ENCODE results near the gene LAPTM5. TPM values are rescaled to one million over a fixed set of nuclear protein-coding genes. Genes with fewer than 3 reads are reported as not detected.

LAPTM5 gene
- total RNA-seq, 2 experiments from 2014 or later, result 174 to 214 TPM

DNA sequence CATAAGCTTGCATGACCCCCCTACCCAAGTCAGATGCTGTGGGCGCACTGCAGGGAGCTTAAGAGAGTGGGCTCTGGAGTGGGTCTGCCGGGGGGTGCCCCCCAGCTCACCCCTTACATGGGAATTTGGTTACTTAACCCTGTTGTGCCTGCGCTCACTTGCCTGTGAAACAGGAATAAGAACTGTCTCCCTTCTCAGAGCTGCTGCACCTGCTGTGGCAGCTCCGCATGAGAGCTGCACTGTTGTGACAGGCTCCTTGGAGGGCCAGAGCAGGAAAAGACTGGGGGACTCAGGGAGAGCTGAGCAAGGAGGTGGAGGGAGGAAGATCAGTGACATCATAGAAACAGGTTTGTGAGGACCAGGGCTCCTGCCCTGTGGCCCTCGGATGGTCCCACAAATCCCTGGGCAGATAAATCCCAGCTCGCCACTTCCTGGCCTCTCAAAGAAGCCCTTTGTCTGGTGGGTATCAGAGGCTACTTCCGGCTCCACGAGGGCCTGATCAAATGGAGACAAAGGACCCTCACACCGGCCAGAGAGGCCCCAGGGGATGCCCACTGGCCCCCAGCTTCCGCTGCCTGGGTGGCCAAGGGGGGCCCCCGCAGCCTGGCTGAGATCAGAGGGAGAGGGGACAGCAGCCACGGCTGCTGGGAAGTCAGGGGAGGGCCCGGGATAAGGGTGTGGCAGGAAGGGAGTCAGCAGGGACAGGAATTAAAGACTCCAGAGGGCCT is 28.9 kb upstream of the LAPTM5 start:
- Mint-ChIP-seq H3K4me3 (no peak overlapping the region), H3K27ac (no peak overlapping the region), H3K4me1 (peaks cover 19% of the 10 kb centered on the region), H3K36me3 (ENCODE audit: low read depth) (no peaks in the 10 kb centered on the region), H3K9me3 (ENCODE audit: low read depth) (no peaks in the 10 kb centered on the region), H3K27me3 (peaks cover 4% of the 10 kb centered on the region)
- ATAC-seq, result no peak
- intact Hi-C loops (cut with DNase I, micrococcal nuclease), result no loop called here
- ChIA-PET CTCF (interaction anchor here (1.0 to 5.9 kb wide), 2 partner anchors 15 to 66 kb away, joined by 5 to 41 read pairs; no protein-coding TSS in a partner anchor), POLR2A (no interaction called here)
- no peak for DNase-seq

DNA sequence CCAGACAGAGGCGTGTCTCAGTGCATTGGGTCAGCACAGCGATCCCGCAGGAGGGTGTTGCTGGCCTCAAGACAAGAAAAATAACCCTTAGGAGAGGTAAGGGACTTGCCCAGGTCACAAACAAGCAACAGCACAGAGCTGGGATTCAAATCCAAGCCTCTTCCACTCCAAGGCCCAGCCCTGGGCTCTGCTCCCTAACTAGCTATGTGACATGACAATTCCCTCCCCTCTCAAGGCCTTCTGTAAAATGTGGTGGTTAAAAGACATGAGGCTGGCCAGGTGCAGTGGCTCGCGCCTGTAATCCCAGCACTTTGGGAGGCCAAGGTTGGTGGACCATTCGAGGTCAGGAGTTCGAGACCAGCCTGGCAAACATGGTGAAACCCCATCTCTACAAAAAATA is 28.1 kb upstream of the LAPTM5 start:
- ATAC-seq (no peak), DNase-seq (no peak)
- no peak overlapping the region for H3K4me3 Mint-ChIP-seq
- peaks cover 4% of the 10 kb centered on the region for H3K27me3 Mint-ChIP-seq
- H3K27ac Mint-ChIP-seq, result no peak overlapping the region
- no peaks in the 10 kb centered on the region for H3K36me3 Mint-ChIP-seq (ENCODE audit: low read depth)
- H3K4me1 Mint-ChIP-seq, result peaks cover 12% of the 10 kb centered on the region
- intact Hi-C loops (cut with DNase I, micrococcal nuclease), result no loop called here
- H3K9me3 Mint-ChIP-seq (ENCODE audit: low read depth), result no peaks in the 10 kb centered on the region
- CTCF ChIA-PET, result interaction anchor here (1.0 to 5.9 kb wide), 3 partner anchors 16 to 143 kb away, joined by 3 to 41 read pairs (median 4); no protein-coding TSS in a partner anchor
- POLR2A ChIA-PET, result no interaction called here

- intact Hi-C loops (cut with DNase I, micrococcal nuclease), result no loop called here
- ChIA-PET CTCF (interaction anchor here (1.0 to 8.9 kb wide), 6 partner anchors 17 to 144 kb away, joined by 3 to 158 read pairs (median 37); partner anchors contain the start of gene LAPTM5), POLR2A (no interaction called here)
- Mint-ChIP-seq H3K4me1 (peaks cover 9% of the 10 kb centered on the region), H3K9me3 (ENCODE audit: low read depth) (no peaks in the 10 kb centered on the region), H3K27me3 (peaks cover 4% of the 10 kb centered on the region), H3K4me3 (no peak overlapping the region), H3K27ac (no peak overlapping the region), H3K36me3 (ENCODE audit: low read depth) (no peaks in the 10 kb centered on the region)
- DNase-seq, result no peak
- ATAC-seq, result no peak
These were observed 27.6 kb upstream of the LAPTM5 start for GRCh38 chr1:30785181-30785580.

- Mint-ChIP-seq H3K27ac (no peak overlapping the region), H3K4me1 (peaks cover 15% of the 10 kb centered on the region), H3K27me3 (peaks cover 1% of the 10 kb centered on the region), H3K36me3 (ENCODE audit: low read depth) (no peaks in the 10 kb centered on the region), H3K9me3 (ENCODE audit: low read depth) (no peaks in the 10 kb centered on the region), H3K4me3 (no peak overlapping the region)
- ATAC-seq (no peak), DNase-seq (no peak)
- CTCF ChIA-PET, result interaction anchor here (0.6 to 8.9 kb wide), 31 partner anchors 7 to 1602 kb away, joined by 3 to 229 read pairs (median 6); partner anchors contain the start of genes LAPTM5, MATN1 and SRSF4
- POLR2A ChIA-PET, result interaction anchor here (0.6 to 1.3 kb wide), 4 partner anchors 15 to 65 kb away, joined by 3 to 8 read pairs (median 4); no protein-coding TSS in a partner anchor
- intact Hi-C loops (cut with DNase I, micrococcal nuclease), result loop anchor here (1.0 to 5.0 kb wide), 5 partner anchors 18 to 1551 kb away; partner anchors contain the start of gene MECR (in 1 of the 2)
These were observed 25.8 kb upstream of the LAPTM5 start for GRCh38 chr1:30783256-30783915.

DNA sequence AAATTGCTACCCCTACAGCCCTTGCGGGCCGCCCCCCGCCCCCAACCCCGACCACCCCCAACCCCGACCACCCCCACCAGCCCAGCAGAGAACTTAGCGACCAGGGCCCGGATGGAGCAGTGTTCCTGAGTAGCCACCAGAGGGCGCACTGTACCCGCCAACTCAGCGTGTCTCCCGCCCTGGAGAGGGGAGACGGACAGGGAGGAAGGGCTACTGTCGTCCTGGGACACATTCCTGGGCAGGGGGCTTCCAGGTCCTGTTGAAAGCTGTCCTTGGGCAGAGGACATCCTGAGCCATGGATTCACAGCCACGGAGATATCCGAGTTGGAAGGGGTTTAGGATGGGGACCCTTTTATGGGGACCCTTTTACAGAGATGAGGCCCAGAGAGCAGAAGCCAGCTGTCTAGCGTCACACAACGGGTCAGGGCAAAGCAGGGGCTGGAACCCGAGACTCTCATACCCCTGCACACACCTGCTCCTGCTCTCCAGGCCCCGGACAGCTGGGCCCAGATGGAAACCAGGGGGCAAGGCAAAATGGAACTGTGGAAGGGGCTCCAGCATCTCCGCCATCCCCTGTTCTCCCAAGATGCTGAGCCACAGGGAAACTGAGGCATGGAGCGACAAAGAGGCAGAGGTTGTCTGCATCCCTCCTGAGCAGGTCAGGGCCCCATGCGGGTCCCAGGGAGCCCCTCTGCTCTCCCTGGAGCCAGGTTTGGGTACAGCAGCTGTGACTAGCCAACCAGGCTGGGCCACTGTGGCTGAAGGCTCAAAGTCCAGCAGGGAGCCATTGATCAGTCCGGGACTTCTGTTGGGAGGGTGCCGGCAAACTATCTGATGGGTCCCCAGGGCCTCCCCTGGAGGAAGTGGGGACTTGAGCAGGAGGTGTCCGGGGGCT is 25.0 kb upstream of the LAPTM5 start:
- peak overlapping the region; percentile 86 for H3K27ac Mint-ChIP-seq
- no peaks in the 10 kb centered on the region for H3K27me3 Mint-ChIP-seq
- H3K4me1 Mint-ChIP-seq, result peaks cover 15% of the 10 kb centered on the region
- H3K36me3 Mint-ChIP-seq (ENCODE audit: low read depth), result no peaks in the 10 kb centered on the region
- no peaks in the 10 kb centered on the region for H3K9me3 Mint-ChIP-seq (ENCODE audit: low read depth)
- CTCF ChIA-PET, result interaction anchor here (0.5 to 8.9 kb wide), 37 partner anchors 8 to 1601 kb away, joined by 3 to 229 read pairs (median 5); partner anchors contain the start of genes LAPTM5, MATN1 and SRSF4
- H3K4me3 Mint-ChIP-seq, result peak overlapping the region; percentile 54
- peak; percentile 90 for DNase-seq
- intact Hi-C loops (cut with DNase I, micrococcal nuclease), result loop anchor here (1.0 to 5.0 kb wide), 5 partner anchors 19 to 1550 kb away; partner anchors contain the start of gene MECR (in 1 of the 2)
- POLR2A ChIA-PET, result interaction anchor here (0.6 to 1.3 kb wide), 3 partner anchors 61 to 64 kb away, joined by 3 to 8 read pairs (median 3); no protein-coding TSS in a partner anchor
- ATAC-seq, result peak; percentile 82

DNA sequence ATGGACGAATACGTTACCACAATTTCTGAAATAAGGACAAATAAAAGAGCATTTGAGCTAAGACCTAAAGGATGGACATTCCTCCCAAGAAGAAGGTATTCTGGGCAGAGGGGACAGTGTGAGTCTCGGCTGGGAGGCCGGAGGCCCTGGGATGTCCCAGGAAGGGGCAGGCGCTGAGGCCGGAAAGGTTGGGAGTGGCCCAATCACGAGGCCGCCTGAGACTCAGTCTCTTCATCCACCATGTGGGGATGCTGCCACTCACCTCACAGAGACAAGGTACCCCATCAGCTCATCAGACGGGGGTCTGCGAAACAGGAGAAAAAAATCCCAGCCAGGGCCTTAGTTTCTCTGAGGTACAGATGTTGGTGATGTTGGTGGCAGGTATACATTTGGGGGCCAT is 24.3 kb upstream of the LAPTM5 start:
- ChIA-PET CTCF (interaction anchor here (0.7 to 8.9 kb wide), 17 partner anchors 9 to 149 kb away, joined by 3 to 229 read pairs (median 7); partner anchors contain the start of gene LAPTM5), POLR2A (interaction anchor here (1.3 kb wide), 1 partner anchor 63 kb away, joined by 8 read pairs; no protein-coding TSS in a partner anchor)
- Mint-ChIP-seq H3K27ac (no peak overlapping the region), H3K9me3 (ENCODE audit: low read depth) (no peaks in the 10 kb centered on the region), H3K4me1 (peaks cover 15% of the 10 kb centered on the region), H3K4me3 (no peak overlapping the region), H3K36me3 (ENCODE audit: low read depth) (no peaks in the 10 kb centered on the region), H3K27me3 (no peaks in the 10 kb centered on the region)
- DNase-seq (no peak), ATAC-seq (no peak)
- intact Hi-C loops (cut with DNase I, micrococcal nuclease), result loop anchor here in 1 of 2 experiments (1.0 to 5.0 kb wide), 3 partner anchors 129 to 1550 kb away; partner anchors contain the start of gene MECR

DNA sequence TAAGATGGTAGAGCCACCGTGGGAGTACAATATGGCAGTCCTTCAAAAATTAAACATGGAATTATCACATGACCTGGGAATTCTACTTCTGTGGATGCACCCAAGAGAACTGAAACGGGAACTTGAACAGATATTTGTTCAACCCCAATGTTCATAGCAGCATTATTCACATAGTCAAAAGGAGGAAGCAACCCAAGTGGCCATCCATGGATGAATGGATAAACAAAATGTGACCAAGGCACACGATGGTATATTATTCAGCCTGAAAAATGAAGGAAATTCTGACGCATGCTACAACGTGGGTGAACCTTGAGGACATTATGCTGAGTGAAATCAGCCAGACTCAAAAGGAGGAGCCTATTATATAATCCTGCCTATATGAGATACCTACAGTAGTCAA is 22.8 kb upstream of the LAPTM5 start:
- no peak for ATAC-seq
- Mint-ChIP-seq H3K36me3 (ENCODE audit: low read depth) (no peaks in the 10 kb centered on the region), H3K27me3 (no peaks in the 10 kb centered on the region), H3K4me1 (peaks cover 15% of the 10 kb centered on the region), H3K27ac (no peak overlapping the region), H3K4me3 (no peak overlapping the region), H3K9me3 (ENCODE audit: low read depth) (no peaks in the 10 kb centered on the region)
- intact Hi-C loops (cut with DNase I, micrococcal nuclease), result loop anchor here in 1 of 2 experiments (5.0 kb wide), 1 partner anchor 1548 kb away; the partner anchor contains the start of gene MECR
- ChIA-PET CTCF (interaction anchor here (0.6 to 8.9 kb wide), 10 partner anchors 15 to 154 kb away, joined by 3 to 229 read pairs (median 15); partner anchors contain the start of gene LAPTM5), POLR2A (no interaction called here)
- no peak for DNase-seq

GRCh38 chr1:30779294-30780071 is 21.9 kb upstream of the LAPTM5 start:
- no peaks in the 10 kb centered on the region for H3K36me3 Mint-ChIP-seq (ENCODE audit: low read depth)
- peak; percentile 95 for DNase-seq
- ChIA-PET CTCF (interaction anchor here (0.6 to 8.9 kb wide), 33 partner anchors 8 to 490 kb away, joined by 3 to 229 read pairs (median 4); partner anchors contain the start of gene LAPTM5), POLR2A (interaction anchor here (0.6 to 1.7 kb wide), 4 partner anchors 42 to 60 kb away, joined by 3 to 14 read pairs (median 4); no protein-coding TSS in a partner anchor)
- H3K4me1 Mint-ChIP-seq, result peaks cover 15% of the 10 kb centered on the region
- H3K27me3 Mint-ChIP-seq, result no peaks in the 10 kb centered on the region
- peak; percentile 78 for ATAC-seq
- intact Hi-C loops (cut with DNase I, micrococcal nuclease), result loop anchor here (1.0 to 5.0 kb wide), 5 partner anchors 23 to 1547 kb away; partner anchors contain the start of gene MECR (in 1 of the 2)
- H3K9me3 Mint-ChIP-seq (ENCODE audit: low read depth), result no peaks in the 10 kb centered on the region
- no peak overlapping the region for H3K4me3 Mint-ChIP-seq
- no peak overlapping the region for H3K27ac Mint-ChIP-seq

GRCh38 chr1:30778979-30779293 is 21.4 kb upstream of the LAPTM5 start:
- Mint-ChIP-seq H3K27ac (no peak overlapping the region), H3K9me3 (ENCODE audit: low read depth) (no peaks in the 10 kb centered on the region), H3K27me3 (no peaks in the 10 kb centered on the region), H3K4me3 (no peak overlapping the region), H3K4me1 (peaks cover 15% of the 10 kb centered on the region), H3K36me3 (ENCODE audit: low read depth) (no peaks in the 10 kb centered on the region)
- DNase-seq (no peak), ATAC-seq (no peak)
- ChIA-PET POLR2A (interaction anchor here (1.7 kb wide), 1 partner anchor 60 kb away, joined by 14 read pairs; no protein-coding TSS in a partner anchor), CTCF (interaction anchor here (0.6 to 8.9 kb wide), 18 partner anchors 9 to 197 kb away, joined by 3 to 229 read pairs (median 12); partner anchors contain the start of gene LAPTM5)
- intact Hi-C loops (cut with DNase I, micrococcal nuclease), result loop anchor here (1.0 to 2.0 kb wide), 4 partner anchors 23 to 60 kb away; no protein-coding TSS in a partner anchor

Data from activated CD4-positive, alpha-beta T cell treated with anti-CD3 and anti-CD28 coated beads for 36 hours (primary cell).